Astrocyte (in vitro differentiated cells and primary cell): ENCODE data around the gene MOV10L1. TPM values are rescaled to one million over a fixed set of nuclear protein-coding genes. Genes with fewer than 3 reads are reported as not detected.

ENCODE experiments used
- DNase-seq: peaks from one replicate; pipeline ENCODE4 v3.0.0-alpha.2; 2010; ENCODE audit warnings: low read depth
- FAIRE-seq: peaks from 2 replicates; lab custom pipeline; 2011; peaks lifted over from hg19 to GRCh38; lab: Jason Lieb, UNC
- H2AFZ ChIP-seq: 2 replicates; pipeline ENCODE4 v1.6.0; 2012; ENCODE audit warnings: low read depth, low read length, inconsistent platforms
- H3K27ac ChIP-seq: 2 replicates; pipeline ENCODE4 v1.5.1; 2011; ENCODE audit warnings: low read depth, low read length, inconsistent platforms
- H3K27me3 ChIP-seq: 2 replicates; pipeline ENCODE4 v1.6.0; 2011; ENCODE audit warnings: low read length, inconsistent platforms; ENCODE audit not compliant: insufficient read depth
- H3K36me3 ChIP-seq: 2 replicates; pipeline ENCODE4 v1.5.1; 2011; ENCODE audit warnings: low read length, inconsistent platforms; ENCODE audit not compliant: insufficient read depth
- H3K4me1 ChIP-seq: 2 replicates; pipeline ENCODE4 v1.5.1; 2011; ENCODE audit warnings: low read length, inconsistent platforms; ENCODE audit not compliant: insufficient read depth
- H3K4me2 ChIP-seq: 2 replicates; pipeline ENCODE4 v1.6.0; 2012; ENCODE audit warnings: low read length, inconsistent platforms
- H3K4me3 ChIP-seq: 2 replicates; pipeline ENCODE4 v1.5.1; 2011; ENCODE audit warnings: low read depth, mild to moderate bottlenecking, low read length, inconsistent platforms; ENCODE audit not compliant: insufficient read depth
- H3K79me2 ChIP-seq: 2 replicates; pipeline ENCODE4 v1.6.0; 2012; ENCODE audit warnings: mild to moderate bottlenecking, low read length, inconsistent platforms; ENCODE audit not compliant: insufficient read depth
- H3K9ac ChIP-seq: 2 replicates; pipeline ENCODE4 v1.6.0; 2012; ENCODE audit warnings: mild to moderate bottlenecking, low read length, inconsistent platforms
- H3K9me3 ChIP-seq: 2 replicates; pipeline ENCODE4 v1.5.1; 2012; ENCODE audit warnings: low read depth, mild to moderate bottlenecking, low read length, inconsistent platforms; ENCODE audit not compliant: insufficient read depth
- H4K20me1 ChIP-seq: 2 replicates; pipeline ENCODE4 v1.6.0; 2012; ENCODE audit warnings: low read length, inconsistent platforms; ENCODE audit not compliant: insufficient read depth
- H3K27ac Mint-ChIP-seq: one replicate; pipeline ENCODE4 v1.8.0; 2021; ENCODE audit warnings: mild to moderate bottlenecking, mixed read lengths; ENCODE audit not compliant: unreplicated experiment
- H3K27me3 Mint-ChIP-seq: one replicate; pipeline ENCODE4 v1.8.0; 2021; ENCODE audit warnings: low read depth, mixed read lengths; ENCODE audit not compliant: unreplicated experiment
- H3K36me3 Mint-ChIP-seq: one replicate; pipeline ENCODE4 v1.8.0; 2021; ENCODE audit warnings: low read depth, mixed read lengths; ENCODE audit not compliant: unreplicated experiment
- H3K4me1 Mint-ChIP-seq: one replicate; pipeline ENCODE4 v1.8.0; 2021; ENCODE audit warnings: low read depth, mixed read lengths; ENCODE audit not compliant: unreplicated experiment
- H3K4me3 Mint-ChIP-seq: one replicate; pipeline ENCODE4 v1.8.0; 2021; ENCODE audit warnings: mild to moderate bottlenecking, moderate library complexity, mixed read lengths; ENCODE audit not compliant: unreplicated experiment
- H3K9me3 Mint-ChIP-seq: one replicate; pipeline ENCODE4 v1.8.0; 2021; ENCODE audit warnings: mild to moderate bottlenecking, mixed read lengths; ENCODE audit not compliant: unreplicated experiment
- EZH2 ChIP-seq: IDR thresholded peaks from 2 replicates; pipeline ENCODE4 v1.6.1; 2012; ENCODE audit warnings: mild to moderate bottlenecking, low read length, inconsistent platforms; ENCODE audit not compliant: insufficient read depth
- total RNA-seq: library from RNA; stranded (reverse); gene quantifications from 2 replicates; pipeline ENCODE4 v1.2.1, GENCODE V29; 2021
- TF ChIP-seq, protein P1 (sequence below): IDR thresholded peaks from 2 replicates; pipeline ENCODE4 v1.5.1; 2011; ENCODE audit warnings: low read depth, mild to moderate bottlenecking, inconsistent platforms, low read length, moderate library complexity; ENCODE audit not compliant: insufficient read depth

MOV10L1 gene
- total RNA-seq, 1 donor from 2014 or later, result 0.61 TPM

DNA sequence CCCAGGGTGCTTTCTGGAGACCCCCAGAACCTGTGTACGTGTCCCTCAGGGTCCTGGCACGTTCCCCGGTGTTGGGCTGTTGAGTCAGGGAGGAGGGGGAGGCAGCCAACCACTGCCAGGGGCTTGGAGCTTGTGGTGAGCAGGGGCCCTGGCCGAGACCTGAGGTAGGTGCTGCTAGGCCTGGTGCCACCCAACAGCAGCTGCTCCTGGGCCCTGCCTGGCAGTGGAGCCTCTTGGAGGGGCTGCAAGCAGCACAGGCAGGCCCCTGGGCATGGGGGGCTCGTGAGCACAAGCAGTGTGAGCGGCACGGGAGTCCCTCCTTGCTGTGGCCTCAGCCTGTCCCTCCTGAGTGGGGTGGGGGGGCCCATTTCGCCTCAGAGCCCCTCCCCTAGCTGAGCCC lies 103.8 kb downstream of the MOV10L1 start:
- H3K9me3 ChIP-seq, result no peaks in the 10 kb centered on the region
- Mint-ChIP-seq H3K9me3 (no peaks in the 10 kb centered on the region), H3K27me3 (no peaks in the 10 kb centered on the region), H3K4me3 (no peak overlapping the region), H3K36me3 (peaks cover 3% of the 10 kb centered on the region), H3K27ac (no peak overlapping the region), H3K4me1 (peaks cover 8% of the 10 kb centered on the region)
- H3K27me3 ChIP-seq, result no peaks in the 10 kb centered on the region
- H3K9ac ChIP-seq, result no peak overlapping the region
- no peak for DNase-seq
- no peak for TF ChIP-seq EZH2
- TF ChIP-seq, protein P1, sequence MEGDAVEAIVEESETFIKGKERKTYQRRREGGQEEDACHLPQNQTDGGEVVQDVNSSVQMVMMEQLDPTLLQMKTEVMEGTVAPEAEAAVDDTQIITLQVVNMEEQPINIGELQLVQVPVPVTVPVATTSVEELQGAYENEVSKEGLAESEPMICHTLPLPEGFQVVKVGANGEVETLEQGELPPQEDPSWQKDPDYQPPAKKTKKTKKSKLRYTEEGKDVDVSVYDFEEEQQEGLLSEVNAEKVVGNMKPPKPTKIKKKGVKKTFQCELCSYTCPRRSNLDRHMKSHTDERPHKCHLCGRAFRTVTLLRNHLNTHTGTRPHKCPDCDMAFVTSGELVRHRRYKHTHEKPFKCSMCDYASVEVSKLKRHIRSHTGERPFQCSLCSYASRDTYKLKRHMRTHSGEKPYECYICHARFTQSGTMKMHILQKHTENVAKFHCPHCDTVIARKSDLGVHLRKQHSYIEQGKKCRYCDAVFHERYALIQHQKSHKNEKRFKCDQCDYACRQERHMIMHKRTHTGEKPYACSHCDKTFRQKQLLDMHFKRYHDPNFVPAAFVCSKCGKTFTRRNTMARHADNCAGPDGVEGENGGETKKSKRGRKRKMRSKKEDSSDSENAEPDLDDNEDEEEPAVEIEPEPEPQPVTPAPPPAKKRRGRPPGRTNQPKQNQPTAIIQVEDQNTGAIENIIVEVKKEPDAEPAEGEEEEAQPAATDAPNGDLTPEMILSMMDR, result no peak
- H4K20me1 ChIP-seq, result peaks cover 57% of the 10 kb centered on the region
- H2AFZ ChIP-seq, result no peak overlapping the region
- FAIRE-seq, result no peak
- peaks cover 13% of the 10 kb centered on the region for H3K4me1 ChIP-seq
- H3K27ac ChIP-seq, result no peak overlapping the region
- H3K4me2 ChIP-seq, result no peak overlapping the region
- H3K79me2 ChIP-seq, result peaks cover 47% of the 10 kb centered on the region
- no peaks in the 10 kb centered on the region for H3K36me3 ChIP-seq
- no peak overlapping the region for H3K4me3 ChIP-seq

DNA sequence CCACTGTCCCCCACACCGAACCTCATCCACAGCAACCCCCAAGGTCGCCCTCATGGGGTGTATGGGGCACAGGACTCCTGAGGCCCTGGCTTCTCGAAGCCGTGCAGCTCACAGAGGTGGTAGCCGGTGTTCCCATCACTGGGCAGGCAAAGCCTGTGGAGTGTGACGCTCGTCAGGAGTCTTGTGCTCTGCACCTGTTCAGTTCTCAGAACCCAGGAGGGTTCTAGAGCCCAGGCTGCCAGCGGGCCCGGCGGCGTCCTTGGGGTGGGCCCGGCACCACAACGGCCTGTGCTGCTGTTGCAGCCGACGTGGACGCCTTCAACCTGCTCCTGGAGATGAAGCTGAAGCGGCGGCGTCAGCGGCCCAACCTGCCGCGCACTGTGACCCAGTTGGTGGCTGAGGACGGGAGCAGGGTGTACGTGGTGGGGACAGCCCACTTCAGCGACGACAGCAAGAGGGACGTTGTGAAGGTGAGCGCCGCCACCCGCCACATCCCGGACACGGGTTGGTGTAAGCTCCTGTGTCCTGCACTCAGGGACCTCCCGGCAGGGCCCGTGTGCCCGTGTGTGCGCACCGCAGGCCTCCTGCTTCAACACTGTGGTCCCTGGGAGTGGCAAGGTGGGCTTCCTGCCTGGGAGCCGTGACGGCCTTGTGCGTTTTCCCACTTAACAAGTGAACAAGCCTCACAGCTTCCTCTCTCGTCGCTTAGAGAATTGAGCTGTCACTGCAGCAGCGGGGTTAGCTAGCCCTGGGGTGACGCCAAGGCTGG lies 104.4 kb downstream of the MOV10L1 start:
- no peak for FAIRE-seq

More for the DNA sequence above, 104.4 kb downstream of the MOV10L1 start:
- H3K4me1 ChIP-seq, result peaks cover 13% of the 10 kb centered on the region
- no peak overlapping the region for H3K27ac ChIP-seq
- H3K36me3 Mint-ChIP-seq, result peaks cover 3% of the 10 kb centered on the region
- H3K79me2 ChIP-seq, result peaks cover 41% of the 10 kb centered on the region
- H3K4me1 Mint-ChIP-seq, result peaks cover 8% of the 10 kb centered on the region
- DNase-seq, result no peak
- no peak overlapping the region for H3K4me3 ChIP-seq
- no peak overlapping the region for H3K4me2 ChIP-seq
- H3K27me3 ChIP-seq, result no peaks in the 10 kb centered on the region
- no peak overlapping the region for H3K9ac ChIP-seq
- H4K20me1 ChIP-seq, result peaks cover 51% of the 10 kb centered on the region
- no peaks in the 10 kb centered on the region for H3K9me3 ChIP-seq
- no peaks in the 10 kb centered on the region for H3K36me3 ChIP-seq
- H3K27me3 Mint-ChIP-seq, result no peaks in the 10 kb centered on the region
- H2AFZ ChIP-seq, result no peak overlapping the region
- H3K4me3 Mint-ChIP-seq, result no peak overlapping the region
- TF ChIP-seq EZH2, result no peak
- TF ChIP-seq, protein P1, result no peak
- H3K9me3 Mint-ChIP-seq, result no peaks in the 10 kb centered on the region
- no peak overlapping the region for H3K27ac Mint-ChIP-seq
